Measurements from ENCODE around the gene IL17RC. TPM values are rescaled to one million over a fixed set of nuclear protein-coding genes. Genes with fewer than 3 reads are reported as not detected.

Gene IL17RC
- polyA plus RNA-seq, 3 donors = 8.3 to 17.9 (median 9.3) TPM

DNA sequence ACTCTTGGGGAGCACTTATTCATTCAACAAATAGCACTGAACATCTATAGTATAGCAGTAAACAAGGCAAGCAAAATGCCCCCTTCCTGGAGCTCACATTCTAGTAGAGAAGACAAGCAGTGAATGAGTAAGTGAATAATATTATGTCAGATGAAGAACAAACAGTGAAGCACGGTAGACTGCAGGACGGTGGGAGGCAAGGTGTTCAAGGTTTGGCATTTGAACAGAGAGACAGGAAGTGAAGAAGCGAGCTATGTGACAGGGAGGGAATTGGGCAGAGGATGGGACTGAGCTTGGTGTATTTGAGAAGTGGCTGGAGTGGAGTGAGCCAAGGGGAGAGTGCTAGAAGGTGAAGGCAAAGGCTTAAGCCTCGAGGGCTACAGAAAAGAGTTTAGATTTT lies 18.1 kb downstream of the IL17RC start:
- Mint-ChIP-seq H3K4me3 (no peak overlapping the region), H3K36me3 (peaks cover 25 to 33% of the 10 kb centered on the region in 2 donors), H3K27me3 (ENCODE audit: low read depth in 3 of 3) (peaks cover 0 to 2% (median 0%) of the 10 kb centered on the region in 3 donors), H3K4me1 (peaks cover 30% of the 10 kb centered on the region), H3K9me3 (no peaks in the 10 kb centered on the region), H3K27ac (peak overlapping the region in 2 of 7 donors; percentile 22 to 99)
- H3K27ac ChIP-seq (ENCODE audit: low read depth in 1 of 2, low read length in 2 of 2) = no peak overlapping the region
- no peak for DNase-seq
- no peaks in the 10 kb centered on the region for H3K27me3 ChIP-seq (ENCODE audit: control insufficient read depth in 2 of 2, insufficient read depth in 2 of 2, low read length in 2 of 2)
- TF ChIP-seq CTCF (IDR thresholded peaks at IDR 0.05) = no peak
- WGBS (ENCODE audit: insufficient coverage) = 80% methylated on average over 3 of the region's 4 CpGs
- peaks cover 5% of the 10 kb centered on the region for H3K79me2 ChIP-seq (ENCODE audit: insufficient read depth, low read length)
- peak overlapping the region in 1 of 3 experiments; percentile 85 for H3K4me3 ChIP-seq (replicated peaks in 1 of 3; ENCODE audit: low read depth in 2 of 3, low read length in 3 of 3)
- no peak overlapping the region for H3K9ac ChIP-seq (ENCODE audit: insufficient read depth, low read length, poor library complexity, severe bottlenecking)
- H3K4me2 ChIP-seq (replicated peaks; ENCODE audit: extremely low read depth, low read length, poor library complexity, severe bottlenecking) = no peak overlapping the region
- peaks cover 13 to 19% of the 10 kb centered on the region in 2 donors for H3K36me3 ChIP-seq (replicated peaks in 1 of 2; ENCODE audit: control insufficient read depth in 1 of 2, insufficient read depth in 2 of 2, low read length in 2 of 2)
- H3K4me1 ChIP-seq (ENCODE audit: control insufficient read depth in 1 of 2, insufficient read depth in 2 of 2, low read length in 2 of 2) = peaks cover 25 to 38% of the 10 kb centered on the region in 2 donors
- H3K9me3 ChIP-seq (replicated peaks in 1 of 2; ENCODE audit: control insufficient read depth in 1 of 2, insufficient read depth in 1 of 2, low read length in 2 of 2) = no peaks in the 10 kb centered on the region
- intact Hi-C loops (cut with micrococcal nuclease) = loop anchor here in 1 of 2 donors (5.0 to 10.0 kb wide), 3 partner anchors 52 to 390 kb away; partner anchors contain the start of genes EMC3, FANCD2 and SEC13
- H2AFZ ChIP-seq (ENCODE audit: insufficient read depth, low read depth, low read length, poor library complexity, severe bottlenecking) = no peak overlapping the region
- H4K20me1 ChIP-seq (ENCODE audit: insufficient read depth, low read length) = no peaks in the 10 kb centered on the region

- peaks cover 28 to 30% of the 10 kb centered on the region in 2 donors for H3K36me3 Mint-ChIP-seq
- intact Hi-C loops (cut with micrococcal nuclease) = loop anchor here in 1 of 2 donors (10.0 kb wide), 1 partner anchor 389 kb away; the partner anchor contains the start of gene SEC13
- H3K4me3 Mint-ChIP-seq = no peak overlapping the region
- no peak overlapping the region for H3K4me3 ChIP-seq (replicated peaks in 1 of 3; ENCODE audit: low read depth in 2 of 3, low read length in 3 of 3)
- H3K27me3 ChIP-seq (ENCODE audit: control insufficient read depth in 2 of 2, insufficient read depth in 2 of 2, low read length in 2 of 2) = no peaks in the 10 kb centered on the region
- H4K20me1 ChIP-seq (ENCODE audit: insufficient read depth, low read length) = no peaks in the 10 kb centered on the region
- H3K27ac ChIP-seq (ENCODE audit: low read depth in 1 of 2, low read length in 2 of 2) = no peak overlapping the region
- H3K79me2 ChIP-seq (ENCODE audit: insufficient read depth, low read length) = peaks cover 5% of the 10 kb centered on the region
- peak in 2 of 3 donors; percentile 17 to 50 for DNase-seq
- no peak overlapping the region for H2AFZ ChIP-seq (ENCODE audit: insufficient read depth, low read depth, low read length, poor library complexity, severe bottlenecking)
- WGBS (ENCODE audit: insufficient coverage) = no CpG with 5 or more reads among the region's 5 CpGs
- peaks cover 11 to 23% of the 10 kb centered on the region in 2 donors for H3K36me3 ChIP-seq (replicated peaks in 1 of 2; ENCODE audit: control insufficient read depth in 1 of 2, insufficient read depth in 2 of 2, low read length in 2 of 2)
- H3K4me2 ChIP-seq (replicated peaks; ENCODE audit: extremely low read depth, low read length, poor library complexity, severe bottlenecking) = no peak overlapping the region
- peaks cover 25 to 38% of the 10 kb centered on the region in 2 donors for H3K4me1 ChIP-seq (ENCODE audit: control insufficient read depth in 1 of 2, insufficient read depth in 2 of 2, low read length in 2 of 2)
- H3K9ac ChIP-seq (ENCODE audit: insufficient read depth, low read length, poor library complexity, severe bottlenecking) = no peak overlapping the region
- no peaks in the 10 kb centered on the region for H3K9me3 Mint-ChIP-seq
- no peak for TF ChIP-seq CTCF (IDR thresholded peaks at IDR 0.05)
- peak overlapping the region in 1 of 7 donors; percentile 60 for H3K27ac Mint-ChIP-seq
- peaks cover 30% of the 10 kb centered on the region for H3K4me1 Mint-ChIP-seq
- H3K9me3 ChIP-seq (replicated peaks in 1 of 2; ENCODE audit: control insufficient read depth in 1 of 2, insufficient read depth in 1 of 2, low read length in 2 of 2) = no peaks in the 10 kb centered on the region
- H3K27me3 Mint-ChIP-seq (ENCODE audit: low read depth in 3 of 3) = peaks cover 0 to 2% (median 0%) of the 10 kb centered on the region in 3 donors
Measured at GRCh38 chr3:9935966-9936510, 19.1 kb downstream of the IL17RC start.
